HEK293 (cell line): ENCODE data around the gene B4GALT7.
A peak's percentile ranks its signal among the peaks of the same experiment; 100 is the strongest.

Source experiments
- CTCF ChIA-PET: fragments of 350-600 bp; formaldehyde crosslinking; extraction: SDS; loops from one replicate; lab custom pipeline; 2021; ENCODE audit warnings: antibody characterized with exemption; lab: Yijun Ruan, JAX
- POLR2A ChIA-PET: fragments of 300-600 bp; formaldehyde crosslinking; extraction: SDS; loops from one replicate; lab custom pipeline; 2020; ENCODE audit warnings: antibody characterized with exemption, inconsistent platforms; lab: Yijun Ruan, JAX
- H3K27ac ChIP-seq: fragments of 200-500 bp; sonication (Bioruptor generic); 2 replicates; pipeline ENCODE4 v1.5.1; 2014; ENCODE audit warnings: low read depth, low read length, control low read depth, inconsistent platforms; ENCODE audit errors: extremely low read depth
- H3K36me3 ChIP-seq, 2 experiments: fragments of 200-500 bp in 1 of 2; sonication (Bioruptor generic) in 1 of 2; 1 replicate in 1 of 2; 2 replicates in 1 of 2; pipeline ENCODE4 v1.5.1; 2014 to 2017; ENCODE audit warnings: inconsistent platforms in 2 of 2, low read length in 2 of 2; ENCODE audit not compliant: control insufficient read depth in 2 of 2, insufficient read depth in 1 of 2
- H3K4me1 ChIP-seq: fragments of 200-500 bp; sonication (Bioruptor generic); 2 replicates; pipeline ENCODE4 v1.5.1; 2014; ENCODE audit warnings: mild to moderate bottlenecking, low read length, inconsistent platforms; ENCODE audit not compliant: control insufficient read depth, insufficient read depth
- H3K4me3 ChIP-seq: 2 replicates; pipeline ENCODE4 v1.5.1; 2011; ENCODE audit warnings: low read depth, mild to moderate bottlenecking, control low read depth, low read length, moderate library complexity
- H3K9me3 ChIP-seq: fragments of 200-500 bp; sonication (Bioruptor generic); 2 replicates; pipeline ENCODE4 v1.5.1; 2014; ENCODE audit warnings: low read depth, low read length, inconsistent platforms; ENCODE audit not compliant: control insufficient read depth, insufficient read depth
- SCRT2 ChIP-seq: fragments of 450-650 bp; formaldehyde crosslinking; IDR thresholded peaks from 2 replicates; pipeline ENCODE4 v1.5.1; 2016; ENCODE audit warnings: missing biosample characterization, missing genetic modification characterization
- SP2 ChIP-seq: fragments of 450-650 bp; formaldehyde crosslinking; IDR thresholded peaks from 2 replicates; pipeline ENCODE4 v1.5.1; 2016; ENCODE audit warnings: missing biosample characterization, missing genetic modification characterization
- ZBTB17 ChIP-seq: fragments of 450-650 bp; formaldehyde crosslinking; IDR thresholded peaks from 2 replicates; pipeline ENCODE4 v1.5.1; 2016; ENCODE audit warnings: missing biosample characterization, missing genetic modification characterization
- ZNF114 ChIP-seq: fragments of 450-650 bp; formaldehyde crosslinking; IDR thresholded peaks from 2 replicates; pipeline ENCODE4 v1.5.0; 2017; ENCODE audit warnings: missing biosample characterization, missing genetic modification characterization
- ZNF157 ChIP-seq: fragments of 450-650 bp; formaldehyde crosslinking; IDR thresholded peaks from 2 replicates; pipeline ENCODE4 v1.5.1; 2016; ENCODE audit warnings: missing biosample characterization, missing genetic modification characterization
- ZNF248 ChIP-seq: fragments of 450-650 bp; formaldehyde crosslinking; IDR thresholded peaks from 2 replicates; pipeline ENCODE4 v1.5.1; 2017; ENCODE audit warnings: missing biosample characterization, missing genetic modification characterization
- ZNF292 ChIP-seq: fragments of 450-650 bp; formaldehyde crosslinking; IDR thresholded peaks from 2 replicates; pipeline ENCODE4 v1.5.1; 2016; ENCODE audit warnings: low read depth, missing biosample characterization, missing genetic modification characterization, borderline replicate concordance
- ZNF335 ChIP-seq: fragments of 450-650 bp; formaldehyde crosslinking; conservative IDR thresholded peaks from 2 replicates; pipeline ENCODE4 v1.5.1; 2016; ENCODE audit warnings: missing biosample characterization, missing genetic modification characterization
- ZNF600 ChIP-seq: fragments of 450-650 bp; formaldehyde crosslinking; IDR thresholded peaks from 2 replicates; pipeline ENCODE4 v1.5.1; 2016; ENCODE audit warnings: missing biosample characterization, missing genetic modification characterization
- ZNF629 ChIP-seq: fragments of 450-650 bp; formaldehyde crosslinking; IDR thresholded peaks from 2 replicates; pipeline ENCODE4 v1.5.1; 2017; ENCODE audit warnings: missing biosample characterization, missing genetic modification characterization
- TF ChIP-seq, protein P1 (sequence below): fragments of 450-650 bp; formaldehyde crosslinking; IDR thresholded peaks from 2 replicates; pipeline ENCODE4 v1.5.1; 2016; ENCODE audit warnings: missing biosample characterization, missing genetic modification characterization
- TF ChIP-seq, protein P2 (sequence below): fragments of 450-650 bp; formaldehyde crosslinking; IDR thresholded peaks from 2 replicates; pipeline ENCODE4 v1.5.1; 2016; ENCODE audit warnings: missing biosample characterization, missing genetic modification characterization
- TF ChIP-seq, protein P3 (sequence below): fragments of 450-650 bp; formaldehyde crosslinking; IDR thresholded peaks from 2 replicates; pipeline ENCODE4 v1.5.1; 2016; ENCODE audit warnings: missing biosample characterization, missing genetic modification characterization, borderline replicate concordance
- TF ChIP-seq, protein P4 (sequence below): fragments of 450-650 bp; formaldehyde crosslinking; IDR thresholded peaks from 2 replicates; pipeline ENCODE4 v1.5.1; 2016; ENCODE audit warnings: missing biosample characterization, missing genetic modification characterization
- TF ChIP-seq, protein P5 (sequence below): fragments of 450-650 bp; formaldehyde crosslinking; IDR thresholded peaks from 2 replicates; pipeline ENCODE4 v1.5.1; 2016; ENCODE audit warnings: missing biosample characterization, missing genetic modification characterization
- TF ChIP-seq, protein P6 (sequence below): fragments of 450-650 bp; formaldehyde crosslinking; IDR thresholded peaks from 2 replicates; pipeline ENCODE4 v1.5.1; 2016; ENCODE audit warnings: missing biosample characterization, missing genetic modification characterization

B4GALT7 gene

DNA sequence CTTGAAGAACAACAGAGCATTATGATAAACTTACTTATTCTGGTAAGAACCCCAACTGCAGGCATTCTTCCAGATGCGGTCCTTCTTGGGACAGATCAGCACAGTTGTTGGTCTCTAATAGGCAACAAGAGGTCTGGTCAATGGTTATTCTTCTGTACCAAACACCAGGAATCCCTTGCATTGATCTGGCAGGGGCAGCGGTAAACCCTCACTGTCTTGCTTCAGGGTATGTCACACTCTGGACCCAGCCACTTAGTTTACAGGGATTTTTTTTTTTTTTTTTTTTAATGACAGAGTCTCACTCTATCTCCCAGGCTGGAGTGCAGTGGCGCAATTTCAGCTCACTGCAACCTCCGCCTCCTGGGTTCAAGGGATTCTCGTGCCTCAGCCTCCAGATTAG lies 44.3 kb upstream of the B4GALT7 start:
- CTCF ChIA-PET: no interaction called here
- no peak overlapping the region for H3K4me3 ChIP-seq
- H3K4me1 ChIP-seq: peaks cover 5% of the 10 kb centered on the region; the same call in 1 of the 2 replicates
- TF ChIP-seq, protein P1, sequence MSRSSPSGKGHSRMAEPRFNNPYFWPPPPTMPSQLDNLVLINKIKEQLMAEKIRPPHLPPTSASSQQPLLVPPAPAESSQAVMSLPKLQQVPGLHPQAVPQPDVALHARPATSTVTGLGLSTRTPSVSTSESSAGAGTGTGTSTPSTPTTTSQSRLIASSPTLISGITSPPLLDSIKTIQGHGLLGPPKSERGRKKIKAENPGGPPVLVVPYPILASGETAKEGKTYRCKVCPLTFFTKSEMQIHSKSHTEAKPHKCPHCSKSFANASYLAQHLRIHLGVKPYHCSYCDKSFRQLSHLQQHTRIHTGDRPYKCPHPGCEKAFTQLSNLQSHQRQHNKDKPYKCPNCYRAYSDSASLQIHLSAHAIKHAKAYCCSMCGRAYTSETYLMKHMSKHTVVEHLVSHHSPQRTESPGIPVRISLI: peak; percentile 73; the same call in 1 of the 2 replicates
- TF ChIP-seq ZNF157 (tag by site-specific recombination) (peak; percentile 91), ZBTB17 (0 out of 2 replicates have a peak, but pooled peaks have one; percentile 7)
- TF ChIP-seq, protein P2, sequence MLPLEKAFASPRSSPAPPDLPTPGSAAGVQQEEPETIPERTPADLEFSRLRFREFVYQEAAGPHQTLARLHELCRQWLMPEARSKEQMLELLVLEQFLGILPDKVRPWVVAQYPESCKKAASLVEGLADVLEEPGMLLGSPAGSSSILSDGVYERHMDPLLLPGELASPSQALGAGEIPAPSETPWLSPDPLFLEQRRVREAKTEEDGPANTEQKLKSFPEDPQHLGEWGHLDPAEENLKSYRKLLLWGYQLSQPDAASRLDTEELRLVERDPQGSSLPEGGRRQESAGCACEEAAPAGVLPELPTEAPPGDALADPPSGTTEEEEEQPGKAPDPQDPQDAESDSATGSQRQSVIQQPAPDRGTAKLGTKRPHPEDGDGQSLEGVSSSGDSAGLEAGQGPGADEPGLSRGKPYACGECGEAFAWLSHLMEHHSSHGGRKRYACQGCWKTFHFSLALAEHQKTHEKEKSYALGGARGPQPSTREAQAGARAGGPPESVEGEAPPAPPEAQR (tag by site-specific recombination): no peak
- TF ChIP-seq, protein P3, sequence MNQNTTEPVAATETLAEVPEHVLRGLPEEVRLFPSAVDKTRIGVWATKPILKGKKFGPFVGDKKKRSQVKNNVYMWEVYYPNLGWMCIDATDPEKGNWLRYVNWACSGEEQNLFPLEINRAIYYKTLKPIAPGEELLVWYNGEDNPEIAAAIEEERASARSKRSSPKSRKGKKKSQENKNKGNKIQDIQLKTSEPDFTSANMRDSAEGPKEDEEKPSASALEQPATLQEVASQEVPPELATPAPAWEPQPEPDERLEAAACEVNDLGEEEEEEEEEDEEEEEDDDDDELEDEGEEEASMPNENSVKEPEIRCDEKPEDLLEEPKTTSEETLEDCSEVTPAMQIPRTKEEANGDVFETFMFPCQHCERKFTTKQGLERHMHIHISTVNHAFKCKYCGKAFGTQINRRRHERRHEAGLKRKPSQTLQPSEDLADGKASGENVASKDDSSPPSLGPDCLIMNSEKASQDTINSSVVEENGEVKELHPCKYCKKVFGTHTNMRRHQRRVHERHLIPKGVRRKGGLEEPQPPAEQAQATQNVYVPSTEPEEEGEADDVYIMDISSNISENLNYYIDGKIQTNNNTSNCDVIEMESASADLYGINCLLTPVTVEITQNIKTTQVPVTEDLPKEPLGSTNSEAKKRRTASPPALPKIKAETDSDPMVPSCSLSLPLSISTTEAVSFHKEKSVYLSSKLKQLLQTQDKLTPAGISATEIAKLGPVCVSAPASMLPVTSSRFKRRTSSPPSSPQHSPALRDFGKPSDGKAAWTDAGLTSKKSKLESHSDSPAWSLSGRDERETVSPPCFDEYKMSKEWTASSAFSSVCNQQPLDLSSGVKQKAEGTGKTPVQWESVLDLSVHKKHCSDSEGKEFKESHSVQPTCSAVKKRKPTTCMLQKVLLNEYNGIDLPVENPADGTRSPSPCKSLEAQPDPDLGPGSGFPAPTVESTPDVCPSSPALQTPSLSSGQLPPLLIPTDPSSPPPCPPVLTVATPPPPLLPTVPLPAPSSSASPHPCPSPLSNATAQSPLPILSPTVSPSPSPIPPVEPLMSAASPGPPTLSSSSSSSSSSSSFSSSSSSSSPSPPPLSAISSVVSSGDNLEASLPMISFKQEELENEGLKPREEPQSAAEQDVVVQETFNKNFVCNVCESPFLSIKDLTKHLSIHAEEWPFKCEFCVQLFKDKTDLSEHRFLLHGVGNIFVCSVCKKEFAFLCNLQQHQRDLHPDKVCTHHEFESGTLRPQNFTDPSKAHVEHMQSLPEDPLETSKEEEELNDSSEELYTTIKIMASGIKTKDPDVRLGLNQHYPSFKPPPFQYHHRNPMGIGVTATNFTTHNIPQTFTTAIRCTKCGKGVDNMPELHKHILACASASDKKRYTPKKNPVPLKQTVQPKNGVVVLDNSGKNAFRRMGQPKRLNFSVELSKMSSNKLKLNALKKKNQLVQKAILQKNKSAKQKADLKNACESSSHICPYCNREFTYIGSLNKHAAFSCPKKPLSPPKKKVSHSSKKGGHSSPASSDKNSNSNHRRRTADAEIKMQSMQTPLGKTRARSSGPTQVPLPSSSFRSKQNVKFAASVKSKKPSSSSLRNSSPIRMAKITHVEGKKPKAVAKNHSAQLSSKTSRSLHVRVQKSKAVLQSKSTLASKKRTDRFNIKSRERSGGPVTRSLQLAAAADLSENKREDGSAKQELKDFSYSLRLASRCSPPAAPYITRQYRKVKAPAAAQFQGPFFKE (tag by site-specific recombination): no peak
- H3K27ac ChIP-seq: no peak overlapping the region
- H3K9me3 ChIP-seq: no peaks in the 10 kb centered on the region
- peaks cover 4 to 24% of the 10 kb centered on the region in 2 experiments; a peak in 1 of 3 replicates for H3K36me3 ChIP-seq
- POLR2A ChIA-PET: no interaction called here

DNA sequence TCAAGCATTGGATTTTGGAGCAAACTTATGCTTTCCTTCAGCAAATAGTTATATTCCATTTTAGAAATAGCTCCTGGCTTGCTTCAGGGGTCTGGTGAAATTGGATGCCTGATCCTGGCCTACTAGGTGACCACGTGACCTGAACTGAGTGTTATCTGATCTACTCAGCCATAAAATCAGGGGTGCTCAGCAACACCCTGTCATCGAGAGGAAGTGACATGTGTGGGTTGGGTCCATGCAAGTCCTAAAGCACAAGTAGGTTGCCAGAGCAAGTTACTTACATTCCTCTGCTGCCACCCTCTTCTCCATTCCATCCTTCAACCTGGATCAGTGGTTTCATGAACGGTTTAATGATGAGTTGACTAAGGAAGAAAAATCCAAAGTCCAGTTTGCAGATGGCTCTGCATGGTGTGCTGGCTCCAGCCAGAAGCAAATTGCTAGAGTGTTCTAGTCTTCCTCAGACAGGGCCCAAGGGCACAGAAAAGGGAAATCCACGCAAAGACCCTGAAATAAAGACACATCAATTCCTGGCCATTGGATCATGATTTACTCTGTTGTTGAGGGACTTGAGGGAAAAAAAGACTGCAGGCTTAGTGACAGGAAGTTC lies 42.8 kb upstream of the B4GALT7 start:
- H3K9me3 ChIP-seq: no peaks in the 10 kb centered on the region
- H3K4me3 ChIP-seq: no peak overlapping the region
- ChIA-PET CTCF (interaction anchor here (1.0 kb wide), 1 partner anchor 19 kb away, joined by 3 read pairs; no protein-coding TSS in a partner anchor), POLR2A (no interaction called here)
- H3K36me3 ChIP-seq: peaks cover 0 to 9% of the 10 kb centered on the region in 2 experiments; a peak in 1 of 3 replicates
- peaks cover 5% of the 10 kb centered on the region; the same call in 1 of the 2 replicates for H3K4me1 ChIP-seq
- no peak overlapping the region for H3K27ac ChIP-seq
- 0 out of 2 replicates have a peak, but pooled peaks have one; percentile 24 for TF ChIP-seq SCRT2
- no peak for TF ChIP-seq SP2 (tag by site-specific recombination)
- TF ChIP-seq ZNF629 (tag by site-specific recombination): peak; percentile 46; the same call in 1 of the 2 replicates
- TF ChIP-seq ZNF292: no peak
- TF ChIP-seq ZNF335 (tag by site-specific recombination): peak; percentile 58
- no peak for TF ChIP-seq ZNF248 (tag by site-specific recombination)
- TF ChIP-seq ZNF114 (tag by site-specific recombination): no peak
- TF ChIP-seq, protein P4, sequence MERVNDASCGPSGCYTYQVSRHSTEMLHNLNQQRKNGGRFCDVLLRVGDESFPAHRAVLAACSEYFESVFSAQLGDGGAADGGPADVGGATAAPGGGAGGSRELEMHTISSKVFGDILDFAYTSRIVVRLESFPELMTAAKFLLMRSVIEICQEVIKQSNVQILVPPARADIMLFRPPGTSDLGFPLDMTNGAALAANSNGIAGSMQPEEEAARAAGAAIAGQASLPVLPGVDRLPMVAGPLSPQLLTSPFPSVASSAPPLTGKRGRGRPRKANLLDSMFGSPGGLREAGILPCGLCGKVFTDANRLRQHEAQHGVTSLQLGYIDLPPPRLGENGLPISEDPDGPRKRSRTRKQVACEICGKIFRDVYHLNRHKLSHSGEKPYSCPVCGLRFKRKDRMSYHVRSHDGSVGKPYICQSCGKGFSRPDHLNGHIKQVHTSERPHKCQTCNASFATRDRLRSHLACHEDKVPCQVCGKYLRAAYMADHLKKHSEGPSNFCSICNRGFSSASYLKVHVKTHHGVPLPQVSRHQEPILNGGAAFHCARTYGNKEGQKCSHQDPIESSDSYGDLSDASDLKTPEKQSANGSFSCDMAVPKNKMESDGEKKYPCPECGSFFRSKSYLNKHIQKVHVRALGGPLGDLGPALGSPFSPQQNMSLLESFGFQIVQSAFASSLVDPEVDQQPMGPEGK (tag by site-specific recombination): no peak
- TF ChIP-seq ZNF600 (tag by site-specific recombination): no peak
- TF ChIP-seq, protein P5, sequence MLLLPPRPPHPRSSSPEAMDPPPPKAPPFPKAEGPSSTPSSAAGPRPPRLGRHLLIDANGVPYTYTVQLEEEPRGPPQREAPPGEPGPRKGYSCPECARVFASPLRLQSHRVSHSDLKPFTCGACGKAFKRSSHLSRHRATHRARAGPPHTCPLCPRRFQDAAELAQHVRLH (tag by site-specific recombination): no peak
- TF ChIP-seq, protein P6, sequence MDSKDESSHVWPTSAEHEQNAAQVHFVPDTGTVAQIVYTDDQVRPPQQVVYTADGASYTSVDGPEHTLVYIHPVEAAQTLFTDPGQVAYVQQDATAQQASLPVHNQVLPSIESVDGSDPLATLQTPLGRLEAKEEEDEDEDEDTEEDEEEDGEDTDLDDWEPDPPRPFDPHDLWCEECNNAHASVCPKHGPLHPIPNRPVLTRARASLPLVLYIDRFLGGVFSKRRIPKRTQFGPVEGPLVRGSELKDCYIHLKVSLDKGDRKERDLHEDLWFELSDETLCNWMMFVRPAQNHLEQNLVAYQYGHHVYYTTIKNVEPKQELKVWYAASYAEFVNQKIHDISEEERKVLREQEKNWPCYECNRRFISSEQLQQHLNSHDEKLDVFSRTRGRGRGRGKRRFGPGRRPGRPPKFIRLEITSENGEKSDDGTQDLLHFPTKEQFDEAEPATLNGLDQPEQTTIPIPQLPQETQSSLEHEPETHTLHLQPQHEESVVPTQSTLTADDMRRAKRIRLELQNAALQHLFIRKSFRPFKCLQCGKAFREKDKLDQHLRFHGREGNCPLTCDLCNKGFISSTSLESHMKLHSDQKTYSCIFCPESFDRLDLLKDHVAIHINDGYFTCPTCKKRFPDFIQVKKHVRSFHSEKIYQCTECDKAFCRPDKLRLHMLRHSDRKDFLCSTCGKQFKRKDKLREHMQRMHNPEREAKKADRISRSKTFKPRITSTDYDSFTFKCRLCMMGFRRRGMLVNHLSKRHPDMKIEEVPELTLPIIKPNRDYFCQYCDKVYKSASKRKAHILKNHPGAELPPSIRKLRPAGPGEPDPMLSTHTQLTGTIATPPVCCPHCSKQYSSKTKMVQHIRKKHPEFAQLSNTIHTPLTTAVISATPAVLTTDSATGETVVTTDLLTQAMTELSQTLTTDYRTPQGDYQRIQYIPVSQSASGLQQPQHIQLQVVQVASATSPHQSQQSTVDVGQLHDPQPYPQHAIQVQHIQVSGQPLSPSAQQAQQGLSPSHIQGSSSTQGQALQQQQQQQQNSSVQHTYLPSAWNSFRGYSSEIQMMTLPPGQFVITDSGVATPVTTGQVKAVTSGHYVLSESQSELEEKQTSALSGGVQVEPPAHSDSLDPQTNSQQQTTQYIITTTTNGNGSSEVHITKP (tag by site-specific recombination): peak; percentile 54
